IMR-90 (cell line): Measurements from ENCODE around the gene INPP5D.

Experiments
- BHLHE40 ChIP-seq: fragments of 150-350 bp; IDR thresholded peaks from 2 replicates; pipeline ENCODE4 v1.6.1; 2016; ENCODE audit warnings: mild to moderate bottlenecking, low read depth, low read length
- TF ChIP-seq, protein P1 (sequence below): conservative IDR thresholded peaks from 2 replicates; pipeline ENCODE4 v1.5.1; 2012; ENCODE audit warnings: mild to moderate bottlenecking, low read depth, low read length, improper control_type of control experiment

DNA sequence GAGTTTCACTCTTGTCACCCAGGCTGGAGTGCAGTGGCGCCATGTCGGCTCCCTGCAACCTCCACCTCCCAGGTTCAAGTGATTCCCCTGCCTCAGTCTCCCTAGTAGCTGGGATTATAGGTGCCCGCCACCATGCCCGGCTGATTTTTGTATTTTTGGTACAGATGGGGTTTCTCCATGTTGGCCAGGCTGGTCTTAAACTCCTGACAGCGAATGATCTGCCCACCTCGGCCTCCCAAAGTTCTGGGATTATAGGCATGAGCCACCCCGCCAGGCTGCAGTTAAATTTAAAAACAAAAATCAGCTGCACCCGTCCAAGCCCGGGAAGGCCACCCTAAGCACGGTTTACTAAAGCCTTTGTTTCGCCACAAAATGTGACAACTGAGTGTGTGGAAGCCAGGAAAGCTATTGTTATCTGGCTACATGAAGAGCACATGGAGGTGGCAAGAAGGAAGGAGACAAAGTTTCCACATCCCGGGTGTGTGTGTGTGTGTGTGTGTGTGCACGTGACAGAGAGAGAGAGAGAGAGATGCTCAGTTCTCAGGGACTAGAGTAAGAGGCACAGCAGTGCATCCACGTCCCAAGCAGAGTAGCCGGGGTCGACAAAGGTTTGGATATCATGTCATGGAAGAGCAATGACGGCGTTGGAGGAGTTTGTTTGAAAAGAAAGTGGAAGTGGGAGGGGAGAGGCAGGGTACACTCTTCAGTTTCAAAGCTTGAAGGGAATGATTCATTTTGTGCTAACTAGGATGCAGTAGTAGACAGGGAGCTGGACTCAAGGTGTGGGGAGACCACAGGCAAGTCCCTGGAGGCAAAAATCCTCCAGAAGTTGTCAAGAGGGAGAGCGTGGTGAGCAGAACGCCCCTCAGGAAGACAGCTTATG lies 20.1 kb downstream of the INPP5D start:
- TF ChIP-seq, protein P1, sequence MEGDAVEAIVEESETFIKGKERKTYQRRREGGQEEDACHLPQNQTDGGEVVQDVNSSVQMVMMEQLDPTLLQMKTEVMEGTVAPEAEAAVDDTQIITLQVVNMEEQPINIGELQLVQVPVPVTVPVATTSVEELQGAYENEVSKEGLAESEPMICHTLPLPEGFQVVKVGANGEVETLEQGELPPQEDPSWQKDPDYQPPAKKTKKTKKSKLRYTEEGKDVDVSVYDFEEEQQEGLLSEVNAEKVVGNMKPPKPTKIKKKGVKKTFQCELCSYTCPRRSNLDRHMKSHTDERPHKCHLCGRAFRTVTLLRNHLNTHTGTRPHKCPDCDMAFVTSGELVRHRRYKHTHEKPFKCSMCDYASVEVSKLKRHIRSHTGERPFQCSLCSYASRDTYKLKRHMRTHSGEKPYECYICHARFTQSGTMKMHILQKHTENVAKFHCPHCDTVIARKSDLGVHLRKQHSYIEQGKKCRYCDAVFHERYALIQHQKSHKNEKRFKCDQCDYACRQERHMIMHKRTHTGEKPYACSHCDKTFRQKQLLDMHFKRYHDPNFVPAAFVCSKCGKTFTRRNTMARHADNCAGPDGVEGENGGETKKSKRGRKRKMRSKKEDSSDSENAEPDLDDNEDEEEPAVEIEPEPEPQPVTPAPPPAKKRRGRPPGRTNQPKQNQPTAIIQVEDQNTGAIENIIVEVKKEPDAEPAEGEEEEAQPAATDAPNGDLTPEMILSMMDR = no peak
- TF ChIP-seq BHLHE40 = no peak
